Gastrocnemius medialis (tissue), 4 donors: ENCODE data around the gene HSPA9. TPM values are rescaled to one million over a fixed set of nuclear protein-coding genes. Genes with fewer than 3 reads are reported as not detected.

ENCODE experiments used
- ATAC-seq, 2 donors: fragments of 150-250 bp; one replicate each; pipeline ENCODE4 v1.9.1; 2016
- DNase-seq, 2 donors: peaks; one replicate each; pipeline ENCODE4 v3.0.0-alpha.2; 2019
- H3K27ac ChIP-seq, 4 donors: fragments of 200-600 bp; sonication (generic); 1 replicate in 1 of 4; 2 replicates in 3 of 4; pipeline ENCODE4 v1.5.1; 2016 to 2018; ENCODE audit warnings: mild to moderate bottlenecking in 2 of 4, moderate library complexity in 1 of 4
- H3K27me3 ChIP-seq, 3 donors: fragments of 200-600 bp; sonication (generic) in 2 of 3; 1 replicate in 1 of 3; 2 replicates in 2 of 3; pipeline versions ENCODE4 v1.5.1 to v1.6.0; 2016 to 2019; ENCODE audit warnings: mild to moderate bottlenecking in 1 of 3, moderate library complexity in 1 of 3
- H3K36me3 ChIP-seq, 2 donors: fragments of 200-600 bp; sonication (generic) in 1 of 2; one replicate each; pipeline ENCODE4 v1.5.1; 2017 to 2018
- H3K4me1 ChIP-seq, 2 donors: fragments of 200-600 bp; sonication (generic) in 1 of 2; one replicate each; pipeline ENCODE4 v1.5.1; 2016 to 2017; ENCODE audit warnings: mild to moderate bottlenecking in 2 of 2
- H3K4me3 ChIP-seq, 4 donors: fragments of 200-600 bp; sonication (generic) in 3 of 4; 1 replicate in 1 of 4; 2 replicates in 3 of 4; pipeline ENCODE4 v1.5.1; 2016 to 2019; ENCODE audit warnings: mild to moderate bottlenecking in 2 of 4
- H3K9me3 ChIP-seq, 3 donors: fragments of 200-600 bp; sonication (generic) in 2 of 3; 1 replicate in 1 of 3; 2 replicates in 2 of 3; pipeline ENCODE4 v1.5.1; 2016 to 2019
- CTCF ChIP-seq, 5 experiments: fragments of 450-650 bp in 3 of 5; fragments of 200-600 bp in 2 of 5; sonication (generic) in 2 of 5; IDR thresholded peaks in 4 of 5; conservative IDR thresholded peaks in 1 of 5; 1 replicate in 4 of 5; 2 replicates in 1 of 5; pipeline ENCODE4 v1.5.1; 2016 to 2019; ENCODE audit warnings: antibody characterized with exemption in 5 of 5, mild to moderate bottlenecking in 3 of 5, moderate library complexity in 3 of 5
- POLR2A ChIP-seq, 2 donors: fragments of 450-650 bp; IDR thresholded peaks; one replicate each; pipeline ENCODE4 v1.6.1; 2017; ENCODE audit warnings: antibody characterized with exemption in 2 of 2, mild to moderate bottlenecking in 2 of 2, moderate library complexity in 2 of 2
- in situ Hi-C, 4 donors: fragments of 200-750 bp; cut with MboI; loops; one replicate each; pipeline versions ENCODE4 v1.15.0 to v1.8.0; 2017; ENCODE audit warnings: low sequenced_read_pairs in 4 of 4
- intact Hi-C: fragments of 100-400 bp; cut with DNase I; formaldehyde crosslinking; loops from one replicate; pipeline ENCODE4 v1.15.1; 2023; ENCODE audit warnings: low total_unique reads
- total RNA-seq, 4 donors: library from RNA; depleted of rRNA; stranded (reverse); fragments of >200 nt; gene quantifications; one replicate each; pipeline versions ENCODE4 v1.1.0 to v1.2.3, GENCODE V29; 2016

Gene HSPA9
- total RNA-seq, 4 donors from 2014 or later = 449 to 840 (median 569) TPM

- ATAC-seq = no peak
- no peaks in the 10 kb centered on the region for H3K36me3 ChIP-seq
- DNase-seq = no peak
- intact Hi-C loops = no loop called here
- H3K9me3 ChIP-seq = no peaks in the 10 kb centered on the region
- in situ Hi-C loops = no loop called here
- peaks cover 0 to 3% (median 0%) of the 10 kb centered on the region in 3 donors for H3K27me3 ChIP-seq
- TF ChIP-seq POLR2A (IDR thresholded peaks at IDR 0.05) (no peak), CTCF (IDR thresholded peaks at IDR 0.05 in 4 of 5, conservative IDR thresholded peaks at IDR 0.05 in 1 of 5) (no peak)
- H3K4me3 ChIP-seq = no peak overlapping the region
- H3K4me1 ChIP-seq = no peaks in the 10 kb centered on the region
- H3K27ac ChIP-seq = no peak overlapping the region
These were observed 28.2 kb upstream of the HSPA9 start for GRCh38 chr5:138603249-138603920.

- no peak for DNase-seq
- TF ChIP-seq CTCF (IDR thresholded peaks at IDR 0.05 in 4 of 5, conservative IDR thresholded peaks at IDR 0.05 in 1 of 5) = no peak
- H3K4me3 ChIP-seq = no peak overlapping the region
- H3K27ac ChIP-seq = no peak overlapping the region
- ATAC-seq = no peak
- intact Hi-C loops = no loop called here
- no peaks in the 10 kb centered on the region for H3K9me3 ChIP-seq
- H3K4me1 ChIP-seq = no peaks in the 10 kb centered on the region
- in situ Hi-C loops = no loop called here
- H3K27me3 ChIP-seq = peaks cover 0 to 3% (median 0%) of the 10 kb centered on the region in 3 donors
- no peaks in the 10 kb centered on the region for H3K36me3 ChIP-seq
These were observed 27.3 kb upstream of the HSPA9 start for GRCh38 chr5:138602371-138603000.

- in situ Hi-C loops = no loop called here
- no peak overlapping the region for H3K4me3 ChIP-seq
- H3K36me3 ChIP-seq = no peaks in the 10 kb centered on the region
- intact Hi-C loops = no loop called here
- no peaks in the 10 kb centered on the region for H3K9me3 ChIP-seq
- H3K4me1 ChIP-seq = no peaks in the 10 kb centered on the region
- no peak overlapping the region for H3K27ac ChIP-seq
- peaks cover 0 to 3% (median 0%) of the 10 kb centered on the region in 3 donors for H3K27me3 ChIP-seq
- DNase-seq = no peak
- TF ChIP-seq CTCF (IDR thresholded peaks at IDR 0.05 in 4 of 5, conservative IDR thresholded peaks at IDR 0.05 in 1 of 5) (no peak), POLR2A (IDR thresholded peaks at IDR 0.05) (no peak)
- ATAC-seq = peak in 1 of 2 donors; percentile 64
These were observed 26.2 kb upstream of the HSPA9 start for GRCh38 chr5:138601444-138601843.

GRCh38 chr5:138600446-138600845 is 25.2 kb upstream of the HSPA9 start:
- Histone ChIP-seq H3K36me3 (no peaks in the 10 kb centered on the region), H3K4me1 (no peaks in the 10 kb centered on the region), H3K27me3 (peaks cover 0 to 3% (median 0%) of the 10 kb centered on the region in 3 donors), H3K9me3 (no peaks in the 10 kb centered on the region), H3K4me3 (no peak overlapping the region), H3K27ac (no peak overlapping the region)
- intact Hi-C loops (no loop called here), in situ Hi-C loops (no loop called here)
- TF ChIP-seq POLR2A (IDR thresholded peaks at IDR 0.05) = no peak
- TF ChIP-seq CTCF (IDR thresholded peaks at IDR 0.05 in 4 of 5, conservative IDR thresholded peaks at IDR 0.05 in 1 of 5) = no peak
- DNase-seq (no peak), ATAC-seq (no peak)
